ENCODE measurements around the gene SPRED2. TPM values are rescaled to one million over a fixed set of nuclear protein-coding genes. Genes with fewer than 3 reads are reported as not detected.
A peak's percentile ranks its signal among the peaks of the same experiment; 100 is the strongest.

SPRED2 gene
- total RNA-seq, 2 experiments from 2014 or later: 9.5 to 12.7 TPM

- ChIA-PET POLR2A (interaction anchor here (0.8 to 1.1 kb wide), 2 partner anchors 24 to 49 kb away, joined by 3 read pairs; partner anchors contain the start of gene ACTR2), CTCF (interaction anchor here (1.1 to 4.0 kb wide), 5 partner anchors 9 to 297 kb away, joined by 3 to 14 read pairs (median 3); no protein-coding TSS in a partner anchor)
- H3K36me3 Mint-ChIP-seq (ENCODE audit: low read depth): peaks cover 23% of the 10 kb centered on the region
- ATAC-seq (no peak), DNase-seq (peak; percentile 4)
- no peaks in the 10 kb centered on the region for H3K9me3 Mint-ChIP-seq (ENCODE audit: insufficient read depth)
- H3K4me3 Mint-ChIP-seq: no peak overlapping the region
- peaks cover 15% of the 10 kb centered on the region for H3K4me1 Mint-ChIP-seq (ENCODE audit: low read depth)
- no peak overlapping the region for H3K27ac Mint-ChIP-seq
- no peaks in the 10 kb centered on the region for H3K27me3 Mint-ChIP-seq (ENCODE audit: low read depth)
Observed at GRCh38 chr2:65276609-65277008, 155.8 kb downstream of the SPRED2 start.

- no peak overlapping the region for H3K27ac Mint-ChIP-seq
- ChIA-PET CTCF (interaction anchor here (1.1 to 4.0 kb wide), 4 partner anchors 8 to 11 kb away, joined by 3 to 14 read pairs (median 3); no protein-coding TSS in a partner anchor), POLR2A (interaction anchor here (0.8 kb wide), 1 partner anchor 27 kb away, joined by 4 read pairs; no protein-coding TSS in a partner anchor)
- H3K4me3 Mint-ChIP-seq: no peak overlapping the region
- no peaks in the 10 kb centered on the region for H3K27me3 Mint-ChIP-seq (ENCODE audit: low read depth)
- H3K4me1 Mint-ChIP-seq (ENCODE audit: low read depth): peaks cover 15% of the 10 kb centered on the region
- no peak for DNase-seq
- no peak for ATAC-seq
- peaks cover 27% of the 10 kb centered on the region for H3K36me3 Mint-ChIP-seq (ENCODE audit: low read depth)
- no peaks in the 10 kb centered on the region for H3K9me3 Mint-ChIP-seq (ENCODE audit: insufficient read depth)
Observed at GRCh38 chr2:65275141-65275915, 157.1 kb downstream of the SPRED2 start.

DNA sequence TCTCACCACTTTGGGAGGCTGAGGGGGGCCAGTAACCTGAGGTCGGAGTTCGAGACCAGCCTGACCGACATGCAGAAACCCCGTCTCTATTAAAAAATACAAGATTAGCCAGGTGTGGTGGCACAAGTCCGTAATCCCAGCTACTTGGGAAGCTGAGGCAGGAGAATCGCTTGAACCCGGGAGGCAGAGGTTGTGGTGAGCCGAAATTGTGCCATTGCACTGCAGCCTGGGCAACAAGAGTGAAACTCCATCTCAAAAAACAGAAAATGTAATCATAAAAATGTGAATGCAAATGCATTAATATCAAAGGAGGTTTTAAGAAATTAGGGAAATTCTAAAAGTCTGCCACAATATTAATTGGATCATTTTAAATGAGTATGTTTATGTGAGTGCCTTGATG, 159.1 kb downstream of the SPRED2 start:
- no peak for ATAC-seq
- Mint-ChIP-seq H3K36me3 (ENCODE audit: low read depth) (peaks cover 40% of the 10 kb centered on the region), H3K27me3 (ENCODE audit: low read depth) (no peaks in the 10 kb centered on the region), H3K27ac (no peak overlapping the region), H3K4me1 (ENCODE audit: low read depth) (peaks cover 7% of the 10 kb centered on the region), H3K9me3 (ENCODE audit: insufficient read depth) (no peaks in the 10 kb centered on the region), H3K4me3 (no peak overlapping the region)
- DNase-seq: no peak
- CTCF ChIA-PET: no interaction called here
- POLR2A ChIA-PET: no interaction called here

GRCh38 chr2:65268957-65269356, 163.4 kb downstream of the SPRED2 start:
- peaks cover 3% of the 10 kb centered on the region for H3K4me1 Mint-ChIP-seq (ENCODE audit: low read depth)
- ATAC-seq: no peak
- DNase-seq: no peak
- POLR2A ChIA-PET: no interaction called here
- no peaks in the 10 kb centered on the region for H3K27me3 Mint-ChIP-seq (ENCODE audit: low read depth)
- H3K9me3 Mint-ChIP-seq (ENCODE audit: insufficient read depth): no peaks in the 10 kb centered on the region
- no peak overlapping the region for H3K27ac Mint-ChIP-seq
- CTCF ChIA-PET: no interaction called here
- H3K36me3 Mint-ChIP-seq (ENCODE audit: low read depth): peaks cover 63% of the 10 kb centered on the region
- H3K4me3 Mint-ChIP-seq: no peak overlapping the region

GRCh38 chr2:65267008-65267407, 165.4 kb downstream of the SPRED2 start:
- no peak for ATAC-seq
- ChIA-PET CTCF (interaction anchor here (0.7 to 1.2 kb wide), 2 partner anchors 9 to 54 kb away, joined by 3 read pairs; no protein-coding TSS in a partner anchor), POLR2A (no interaction called here)
- Mint-ChIP-seq H3K4me1 (ENCODE audit: low read depth) (peaks cover 3% of the 10 kb centered on the region), H3K4me3 (no peak overlapping the region), H3K36me3 (ENCODE audit: low read depth) (peaks cover 59% of the 10 kb centered on the region), H3K9me3 (ENCODE audit: insufficient read depth) (no peaks in the 10 kb centered on the region), H3K27me3 (ENCODE audit: low read depth) (no peaks in the 10 kb centered on the region), H3K27ac (no peak overlapping the region)
- no peak for DNase-seq

DNA sequence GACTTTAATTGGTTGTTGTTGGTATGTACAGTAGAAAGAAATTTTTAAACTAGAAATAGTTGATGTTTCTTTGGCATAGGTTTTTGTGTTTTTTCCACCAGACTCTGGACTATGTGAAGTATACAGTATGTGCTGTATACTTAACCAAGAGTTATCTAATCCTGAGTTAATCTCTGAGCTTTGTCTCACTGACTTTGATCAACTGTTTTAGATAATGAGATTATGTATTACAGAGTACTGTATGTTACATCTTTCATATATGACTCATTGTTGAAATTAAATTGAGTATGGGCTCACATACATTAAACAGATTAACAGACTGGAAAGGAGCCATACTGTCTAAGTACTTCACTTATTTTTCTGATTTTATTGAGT, 166.7 kb downstream of the SPRED2 start:
- POLR2A ChIA-PET: no interaction called here
- CTCF ChIA-PET: interaction anchor here (0.5 to 2.9 kb wide), 5 partner anchors 10 to 308 kb away, joined by 3 to 14 read pairs (median 3); no protein-coding TSS in a partner anchor
- peaks cover 61% of the 10 kb centered on the region for H3K36me3 Mint-ChIP-seq (ENCODE audit: low read depth)

GRCh38 chr2:65264821-65265670, 167.4 kb downstream of the SPRED2 start:
- peaks cover 56% of the 10 kb centered on the region for H3K36me3 Mint-ChIP-seq (ENCODE audit: low read depth)
- H3K4me3 Mint-ChIP-seq: no peak overlapping the region
- no peaks in the 10 kb centered on the region for H3K9me3 Mint-ChIP-seq (ENCODE audit: insufficient read depth)
- DNase-seq (peak; percentile 25), ATAC-seq (no peak)
- ChIA-PET POLR2A (interaction anchor here (1.3 kb wide), 1 partner anchor 38 kb away, joined by 3 read pairs; the partner anchor contains the start of gene ACTR2), CTCF (interaction anchor here (0.6 to 2.9 kb wide), 5 partner anchors 10 to 318 kb away, joined by 3 to 14 read pairs (median 3); no protein-coding TSS in a partner anchor)
- H3K4me1 Mint-ChIP-seq (ENCODE audit: low read depth): peaks cover 7% of the 10 kb centered on the region
- H3K27me3 Mint-ChIP-seq (ENCODE audit: low read depth): no peaks in the 10 kb centered on the region
- H3K27ac Mint-ChIP-seq: no peak overlapping the region

More for the DNA sequence above, 166.7 kb downstream of the SPRED2 start:
- DNase-seq (no peak), ATAC-seq (no peak)
- H3K4me3 Mint-ChIP-seq: no peak overlapping the region
- no peak overlapping the region for H3K27ac Mint-ChIP-seq
- H3K9me3 Mint-ChIP-seq (ENCODE audit: insufficient read depth): no peaks in the 10 kb centered on the region
- H3K4me1 Mint-ChIP-seq (ENCODE audit: low read depth): peaks cover 7% of the 10 kb centered on the region
- no peaks in the 10 kb centered on the region for H3K27me3 Mint-ChIP-seq (ENCODE audit: low read depth)

DNA sequence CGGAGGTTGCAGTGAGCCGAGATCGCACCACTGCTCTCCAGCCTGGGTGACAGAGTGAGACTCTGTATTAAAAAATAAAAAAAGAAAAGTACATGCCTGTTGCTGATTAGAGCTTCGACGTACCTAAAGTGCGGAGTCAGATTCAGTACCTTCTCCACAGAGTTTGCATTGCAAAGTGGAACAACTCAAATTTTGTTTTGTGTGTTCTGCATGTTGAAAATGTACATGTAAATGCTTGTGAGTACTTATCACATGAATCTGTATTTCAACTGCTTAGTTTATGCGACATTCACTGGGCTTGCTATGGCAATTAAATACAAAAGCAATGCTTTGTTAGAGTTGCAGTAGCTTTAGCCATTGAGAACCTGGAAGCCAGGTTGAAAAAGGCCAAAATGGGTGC, 168.4 kb downstream of the SPRED2 start:
- H3K27ac Mint-ChIP-seq: no peak overlapping the region
- POLR2A ChIA-PET: interaction anchor here (1.3 kb wide), 1 partner anchor 36 kb away, joined by 3 read pairs; the partner anchor contains the start of gene ACTR2
- no peaks in the 10 kb centered on the region for H3K9me3 Mint-ChIP-seq (ENCODE audit: insufficient read depth)

DNA sequence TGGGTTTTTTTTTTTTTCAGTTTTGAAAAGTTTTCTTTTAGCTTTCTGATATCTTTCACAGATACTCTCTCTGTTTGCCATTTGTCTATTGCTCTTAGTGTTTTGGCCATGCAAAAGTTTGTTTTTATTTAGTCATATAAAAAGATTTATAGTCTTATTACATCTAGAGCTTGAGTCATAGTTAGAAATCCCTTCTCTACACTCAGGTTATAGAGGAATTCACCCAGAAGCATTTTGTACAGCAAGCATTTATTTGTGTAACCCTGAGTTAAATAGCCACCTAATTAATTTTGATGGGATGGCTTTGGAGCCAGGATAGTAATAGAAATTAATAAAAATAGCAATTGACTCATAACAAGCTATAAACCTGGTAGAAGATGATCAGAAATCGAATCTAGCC, 169.1 kb downstream of the SPRED2 start:
- H3K4me3 Mint-ChIP-seq: no peak overlapping the region
- ChIA-PET CTCF (interaction anchor here (1.1 to 2.9 kb wide), 2 partner anchors 13 to 311 kb away, joined by 3 to 9 read pairs; no protein-coding TSS in a partner anchor), POLR2A (no interaction called here)
- no peak for ATAC-seq
- no peak overlapping the region for H3K27ac Mint-ChIP-seq
- DNase-seq: no peak
- no peaks in the 10 kb centered on the region for H3K27me3 Mint-ChIP-seq (ENCODE audit: low read depth)
- H3K9me3 Mint-ChIP-seq (ENCODE audit: insufficient read depth): no peaks in the 10 kb centered on the region
- peaks cover 54% of the 10 kb centered on the region for H3K36me3 Mint-ChIP-seq (ENCODE audit: low read depth)
- peaks cover 7% of the 10 kb centered on the region for H3K4me1 Mint-ChIP-seq (ENCODE audit: low read depth)

More for the DNA sequence above, 168.4 kb downstream of the SPRED2 start:
- Mint-ChIP-seq H3K4me3 (no peak overlapping the region), H3K4me1 (ENCODE audit: low read depth) (peaks cover 7% of the 10 kb centered on the region), H3K36me3 (ENCODE audit: low read depth) (peaks cover 56% of the 10 kb centered on the region), H3K27me3 (ENCODE audit: low read depth) (no peaks in the 10 kb centered on the region)
- ATAC-seq (no peak), DNase-seq (no peak)
- CTCF ChIA-PET: interaction anchor here (1.1 to 2.9 kb wide), 2 partner anchors 12 to 310 kb away, joined by 3 to 9 read pairs; no protein-coding TSS in a partner anchor

GRCh38 chr2:65261676-65262075, 170.7 kb downstream of the SPRED2 start:
- DNase-seq: no peak
- ChIA-PET CTCF (interaction anchor here (0.8 kb wide), 1 partner anchor 197 kb away, joined by 3 read pairs; no protein-coding TSS in a partner anchor), POLR2A (interaction anchor here (0.9 kb wide), 1 partner anchor 34 kb away, joined by 4 read pairs; the partner anchor contains the start of gene ACTR2)
- no peaks in the 10 kb centered on the region for H3K9me3 Mint-ChIP-seq (ENCODE audit: insufficient read depth)
- no peak overlapping the region for H3K4me3 Mint-ChIP-seq
- H3K4me1 Mint-ChIP-seq (ENCODE audit: low read depth): peaks cover 7% of the 10 kb centered on the region
- no peak overlapping the region for H3K27ac Mint-ChIP-seq
- peaks cover 54% of the 10 kb centered on the region for H3K36me3 Mint-ChIP-seq (ENCODE audit: low read depth)
- H3K27me3 Mint-ChIP-seq (ENCODE audit: low read depth): no peaks in the 10 kb centered on the region
- no peak for ATAC-seq

Measured in activated CD8-positive, alpha-beta T cell treated with anti-CD3 and anti-CD28 coated beads, Interleukin-2, amount 10 ng/mL, durations not matched to agents 7 days and 5 days (primary cell).